Activated CD8-positive, alpha-beta memory T cell treated with anti-CD3 and anti-CD28 coated beads for 4 hours (primary cell): ENCODE data around the gene PRPF39.
A peak's percentile ranks its signal among the peaks of the same experiment; 100 is the strongest.
"Not testable (repeated sequence)": the region's sequence is repeated elsewhere in the genome, so short reads cannot be mapped to it uniquely, and the experiment has no call there.

ENCODE experiments used
- DNase-seq, 2 donors: peaks; one replicate each; pipeline ENCODE4 v3.0.0-alpha.2; 2020; ENCODE audit warnings: low read depth in 2 of 2

The PRPF39 gene

DNA sequence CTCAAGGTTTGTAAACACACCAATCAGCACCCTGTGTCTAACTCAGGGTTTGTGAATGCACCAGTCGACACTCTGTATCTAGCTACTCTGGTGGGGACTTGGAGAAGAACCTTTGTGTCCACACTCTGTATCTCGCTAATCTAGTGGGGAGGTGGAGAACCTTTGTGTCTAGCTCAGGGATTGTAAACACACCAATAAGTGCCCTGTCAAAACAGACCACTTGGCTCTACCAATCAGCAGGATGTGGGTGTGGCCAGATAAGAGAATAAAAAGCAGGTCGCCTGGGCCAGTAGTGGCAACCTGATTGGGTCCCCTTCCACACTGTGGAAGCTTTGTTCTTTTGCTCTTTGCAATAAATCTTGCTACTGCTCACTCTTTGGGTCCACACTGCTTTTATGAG is 2.8 kb upstream of the PRPF39 start:
- not testable (repeated sequence) for DNase-seq

DNA sequence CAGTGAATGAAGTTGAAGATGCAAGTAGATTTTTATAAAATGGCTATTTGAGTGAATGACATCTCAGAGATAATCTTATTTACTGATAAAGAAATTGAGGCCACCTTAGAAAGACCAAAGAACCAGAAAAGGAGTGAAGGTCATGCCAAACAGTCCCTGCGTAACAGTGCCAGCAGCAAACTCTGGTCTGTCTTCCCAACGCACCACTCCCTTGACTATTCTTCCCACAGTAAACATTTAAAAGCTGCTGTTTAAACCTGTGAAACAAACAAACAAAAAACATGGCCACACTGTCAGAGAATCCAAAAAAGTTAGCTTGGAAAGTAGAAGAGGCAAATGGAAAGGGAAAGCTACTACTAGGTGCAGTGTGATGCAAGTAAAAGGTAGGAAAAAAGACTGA is 1.5 kb upstream of the PRPF39 start:
- DNase-seq: no peak

DNA sequence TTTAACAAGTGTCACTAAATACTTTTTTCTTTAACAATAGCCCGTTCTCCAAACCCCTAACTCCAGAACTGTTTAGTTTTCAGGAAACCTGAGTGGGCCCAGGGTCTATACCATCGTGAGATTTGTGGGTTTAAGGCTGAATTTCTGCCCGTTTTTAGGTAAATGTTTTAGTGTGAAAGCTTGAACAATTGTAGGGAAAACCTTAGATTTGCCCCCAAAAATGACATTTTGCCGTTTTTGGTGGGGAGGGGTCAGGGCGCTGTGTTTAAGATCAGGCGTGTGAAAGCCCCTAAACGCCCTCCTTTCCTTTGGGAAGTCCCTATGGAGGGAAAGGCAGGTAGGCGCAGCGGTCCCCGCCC is 320 bp upstream of the PRPF39 start:
- no peak for DNase-seq

DNA sequence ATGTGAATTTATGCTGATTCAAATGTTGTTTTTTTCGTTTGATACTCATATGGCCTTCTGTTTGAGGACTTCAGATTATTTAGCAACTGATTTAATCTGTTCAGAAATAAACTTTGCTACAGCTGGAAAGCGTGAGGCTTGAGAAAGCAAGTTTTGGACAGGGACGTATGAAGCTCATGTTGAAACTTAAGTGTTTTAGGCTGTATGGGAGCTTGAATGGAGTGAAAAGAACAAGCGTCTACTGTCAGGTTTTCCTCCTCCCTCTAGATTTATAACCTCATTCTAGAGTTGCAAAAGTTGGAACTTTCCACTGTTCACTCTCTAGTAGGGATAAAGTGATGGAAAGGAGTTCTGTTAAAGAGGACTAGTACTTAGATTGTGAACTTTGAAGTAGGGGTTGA is 1.0 kb downstream of the PRPF39 start:
- no peak for DNase-seq

DNA sequence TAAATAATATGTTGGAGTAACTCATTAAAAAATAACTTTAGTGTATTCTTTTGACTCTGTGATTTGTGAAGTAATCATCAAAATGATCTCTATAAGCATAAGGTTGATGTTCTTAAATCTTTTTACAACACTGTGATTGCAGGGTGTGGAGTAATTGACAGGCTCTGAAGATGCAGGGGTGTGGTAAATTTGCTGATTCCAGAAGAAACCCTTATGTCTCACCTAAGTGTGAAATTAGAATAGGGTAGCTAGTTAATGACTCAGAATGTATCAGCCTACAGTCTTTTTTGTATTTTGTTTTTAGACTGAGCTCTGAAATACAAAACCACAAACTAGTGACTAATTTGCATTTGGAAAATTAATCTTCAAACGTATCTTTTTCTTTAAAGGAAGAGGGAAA is 5.9 kb downstream of the PRPF39 start:
- DNase-seq: no peak

DNA sequence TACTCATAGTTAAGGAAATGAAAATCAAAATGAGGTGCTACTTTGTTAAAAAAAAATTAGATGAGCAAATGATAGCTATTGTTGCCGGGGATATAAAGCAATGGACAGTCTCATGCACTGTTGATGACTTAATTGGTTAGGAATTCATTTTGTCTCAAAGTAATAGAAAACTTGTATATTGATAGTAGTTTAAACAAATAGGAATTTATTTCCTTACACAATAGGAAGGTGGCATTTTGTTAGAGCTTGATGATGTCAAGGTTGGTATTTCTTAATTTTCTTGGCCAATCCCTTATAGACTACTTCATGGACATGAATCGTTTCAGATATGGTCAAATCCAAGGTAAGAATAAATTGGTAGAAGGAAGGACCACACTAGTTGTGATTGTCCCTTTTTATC is 7.8 kb downstream of the PRPF39 start:
- DNase-seq: no peak

DNA sequence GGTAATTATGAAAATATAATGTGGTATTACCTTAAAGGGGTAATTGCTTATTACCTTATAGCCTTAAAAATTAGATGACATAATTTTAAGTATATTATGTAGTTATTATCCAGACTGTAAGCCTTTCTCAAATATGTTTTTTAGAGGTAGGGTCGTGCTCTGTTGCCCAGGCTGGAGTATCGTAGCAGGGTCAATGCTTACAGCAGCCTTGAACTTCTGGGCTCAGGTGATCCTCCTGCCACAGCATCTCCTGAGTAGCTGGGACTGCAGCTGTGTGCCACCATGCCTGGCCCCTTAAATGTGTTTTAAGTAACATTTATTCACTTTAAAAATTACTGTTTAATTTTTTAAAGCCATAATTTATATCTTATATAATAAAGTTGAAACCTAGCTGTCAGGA is 10.4 kb downstream of the PRPF39 start:
- no peak for DNase-seq

DNA sequence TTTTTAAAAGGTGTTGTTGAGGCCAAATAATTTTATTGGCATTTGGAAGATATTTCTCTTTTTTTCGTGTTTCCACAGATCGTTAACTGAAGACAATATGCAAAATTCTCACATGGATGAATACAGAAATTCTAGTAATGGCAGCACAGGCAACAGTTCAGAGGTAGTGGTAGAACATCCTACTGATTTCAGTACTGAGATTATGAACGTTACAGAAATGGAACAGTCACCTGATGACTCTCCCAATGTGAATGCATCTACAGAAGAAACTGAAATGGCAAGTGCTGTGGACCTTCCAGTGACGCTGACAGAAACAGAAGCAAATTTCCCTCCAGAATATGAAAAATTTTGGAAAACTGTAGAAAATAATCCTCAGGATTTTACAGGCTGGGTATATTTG is 11.2 kb downstream of the PRPF39 start:
- no peak for DNase-seq

DNA sequence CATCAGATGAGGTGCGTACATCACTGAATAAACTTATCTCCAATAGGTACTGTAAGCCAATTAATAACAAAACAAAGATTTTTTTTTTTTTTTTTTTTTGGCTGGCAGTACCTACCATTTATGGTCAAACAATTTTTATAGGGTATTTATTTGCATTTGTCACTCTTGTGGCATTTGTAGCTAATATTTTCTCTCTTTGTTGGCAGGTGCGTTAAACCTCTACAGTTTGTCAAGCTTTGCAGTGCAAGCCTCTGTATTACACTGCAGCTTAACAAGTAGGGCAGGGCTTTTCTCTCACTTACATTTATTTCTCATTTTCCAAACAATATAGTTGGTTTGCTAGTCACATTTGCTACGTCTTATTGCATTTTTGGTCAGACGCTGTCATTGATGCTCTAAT is 12.3 kb downstream of the PRPF39 start:
- no peak for DNase-seq

DNA sequence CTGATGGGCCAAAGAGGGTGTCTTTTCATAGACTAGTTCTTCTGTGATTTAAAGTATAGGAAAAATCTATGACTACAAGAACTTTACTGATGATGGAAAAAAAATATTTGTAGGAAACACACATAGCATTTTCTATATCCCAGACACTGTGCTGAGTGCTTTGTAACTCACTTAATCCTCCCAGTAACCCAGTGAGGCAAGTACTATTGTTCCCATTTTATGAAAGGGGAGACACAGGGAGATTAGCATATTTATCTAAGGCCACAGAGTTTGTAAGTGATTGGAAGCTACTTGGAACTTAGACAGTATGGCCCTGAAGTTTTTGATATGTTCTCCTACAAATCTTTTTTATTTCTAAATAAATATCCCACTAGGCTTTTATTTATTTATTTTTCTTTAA is 19.9 kb downstream of the PRPF39 start:
- no peak for DNase-seq

DNA sequence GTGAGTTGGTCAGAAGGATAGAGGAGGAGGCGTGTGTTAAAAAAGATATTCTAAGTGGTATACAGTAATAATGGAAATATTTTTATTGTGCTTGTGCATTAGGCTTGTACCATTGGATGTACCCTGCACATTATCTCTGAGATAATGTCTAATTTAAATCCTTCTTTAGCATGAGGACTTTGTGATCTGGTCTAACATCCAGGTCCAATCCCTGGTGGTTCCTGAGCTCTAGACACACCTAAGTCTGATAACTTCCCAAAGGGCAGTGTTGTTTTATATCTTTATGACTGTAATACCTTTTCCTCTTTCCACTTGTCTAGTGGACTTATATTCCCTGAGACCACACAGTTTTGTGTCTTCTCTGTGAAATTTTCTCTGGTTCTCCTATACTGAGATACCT is 20.6 kb downstream of the PRPF39 start:
- no peak for DNase-seq

DNA sequence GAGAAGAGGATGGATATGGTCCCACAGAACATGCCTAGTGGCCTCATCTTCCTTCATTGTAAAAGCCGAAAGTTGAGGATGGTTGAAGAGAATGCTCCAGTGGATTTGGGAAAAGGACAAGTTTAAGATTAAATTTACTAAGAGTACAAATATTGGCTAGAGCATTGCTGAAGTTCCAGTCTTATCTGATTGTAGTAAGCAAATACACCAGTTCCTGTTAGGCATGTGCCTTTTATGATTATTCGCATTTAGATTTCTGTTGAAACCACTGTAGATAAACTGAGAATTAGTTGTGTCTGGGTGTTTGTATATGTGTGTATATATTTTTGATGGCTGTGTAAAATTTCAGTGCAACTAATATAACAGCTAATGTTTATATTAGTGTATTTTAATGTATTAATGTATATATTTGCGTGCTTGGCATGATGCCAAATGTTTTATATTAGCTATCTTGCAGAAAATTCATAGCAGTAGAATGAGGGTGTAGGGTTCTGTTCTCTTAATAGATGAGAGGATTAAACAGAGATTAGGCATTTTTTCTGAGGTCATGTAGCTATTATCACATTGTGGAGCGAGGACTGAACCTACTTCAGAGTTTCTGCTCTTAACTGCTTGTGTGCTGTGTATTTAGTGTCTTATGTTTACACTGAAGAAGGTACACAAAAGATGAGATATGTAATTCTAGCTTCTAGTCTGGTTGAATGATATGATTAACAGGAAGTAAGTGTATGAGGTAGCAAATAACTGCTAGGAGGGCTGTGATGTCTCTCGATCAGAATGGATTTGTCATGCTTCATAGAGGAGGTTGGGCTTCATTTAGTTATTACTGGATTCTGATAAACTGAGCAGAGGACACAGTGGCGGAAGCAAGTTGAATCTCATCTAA is 29.2 kb downstream of the PRPF39 start:
- no peak for DNase-seq

DNA sequence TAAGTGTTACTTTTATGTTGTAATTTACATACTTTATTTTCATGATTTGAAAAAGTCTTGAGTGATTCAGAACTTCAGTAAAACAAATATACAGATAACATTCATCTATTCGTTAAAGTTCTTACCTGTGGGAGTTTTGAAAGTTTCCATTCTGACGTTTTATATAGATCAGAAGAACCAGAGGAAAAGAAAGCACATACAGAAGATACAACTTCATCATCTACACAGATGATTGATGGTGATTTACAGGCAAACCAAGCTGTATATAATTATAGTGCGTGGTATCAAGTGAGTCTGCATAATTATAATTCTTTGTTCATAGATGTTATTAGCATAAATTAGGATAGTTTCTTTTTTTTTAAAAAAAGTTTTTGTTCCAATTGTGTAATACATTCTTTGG is 30.4 kb downstream of the PRPF39 start:
- no peak for DNase-seq

DNA sequence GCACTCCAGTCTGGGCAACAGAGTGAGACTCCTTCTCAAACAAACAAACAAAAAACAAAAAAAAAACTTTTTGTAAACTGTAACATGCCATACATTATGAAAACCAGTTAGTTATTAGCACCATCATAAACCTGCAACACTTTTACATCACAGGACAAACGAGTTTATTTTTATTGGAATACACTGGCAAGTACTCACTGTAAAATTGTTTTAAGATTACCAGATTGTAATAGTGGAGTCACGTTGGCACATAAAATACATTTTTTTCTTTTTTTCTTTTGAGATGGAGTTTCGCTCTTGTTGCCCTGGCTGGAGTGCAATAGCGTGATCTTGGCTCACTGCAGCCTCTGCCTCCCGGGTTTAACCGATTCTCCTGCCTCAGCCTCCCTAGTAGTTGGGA is 34.7 kb downstream of the PRPF39 start:
- no peak for DNase-seq

DNA sequence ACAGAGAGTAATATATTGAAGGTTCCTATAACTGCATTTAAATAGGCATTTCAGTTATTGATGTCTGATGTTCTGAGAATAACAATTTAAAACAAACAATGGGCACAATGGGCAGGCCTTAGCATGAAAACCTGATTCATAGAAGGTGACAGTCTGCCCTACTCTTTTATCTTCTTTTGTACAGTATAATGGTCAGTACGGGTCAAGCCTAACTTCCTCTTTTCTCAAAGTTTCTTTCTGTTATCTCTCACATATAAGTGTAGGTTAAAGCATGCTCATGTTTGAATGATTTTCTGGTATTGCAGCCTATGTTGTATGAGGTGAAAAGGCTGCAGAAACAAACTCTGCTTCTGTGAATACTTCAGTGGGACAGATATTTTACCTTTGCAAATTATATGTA is 36.2 kb downstream of the PRPF39 start:
- DNase-seq: no peak

DNA sequence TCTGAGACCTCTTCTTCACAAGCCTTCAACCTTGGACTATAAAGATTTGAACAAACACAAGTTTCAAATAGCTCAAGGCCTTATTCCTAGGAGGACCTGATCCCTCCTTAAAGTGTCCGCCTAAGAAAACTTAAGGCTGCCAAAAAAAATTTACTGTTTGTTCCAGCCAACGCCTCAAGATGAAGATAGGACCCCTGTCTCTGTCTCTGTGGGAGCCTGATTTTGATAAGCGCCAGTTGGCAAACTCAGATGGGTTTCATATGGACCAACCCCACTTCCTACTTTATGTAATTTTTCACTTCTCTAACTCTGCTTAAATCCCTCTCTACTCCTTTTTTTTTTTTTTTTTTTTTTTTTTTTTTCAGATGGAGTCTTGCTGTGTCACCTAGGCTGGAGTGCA is 39.4 kb downstream of the PRPF39 start:
- DNase-seq: no peak

DNA sequence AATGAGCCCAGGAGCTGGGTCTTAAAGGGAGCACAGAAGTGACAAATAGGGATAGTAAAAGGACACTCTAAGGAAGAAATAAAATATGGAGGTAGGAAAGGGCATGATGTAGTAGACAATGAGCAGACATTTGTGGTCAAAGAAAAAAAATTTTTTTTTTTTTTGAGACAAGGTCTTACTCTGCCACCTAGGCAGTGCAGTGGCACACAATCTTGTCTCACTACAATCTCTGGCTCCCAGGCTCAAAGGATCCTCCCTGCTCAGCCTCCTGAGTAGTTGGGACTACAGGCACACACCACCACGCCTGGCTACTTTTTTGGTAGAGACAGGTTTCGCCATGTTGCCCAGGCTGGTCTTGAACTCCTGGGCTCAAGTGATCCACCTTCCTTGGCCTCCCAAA is 41.8 kb downstream of the PRPF39 start:
- no peak for DNase-seq

DNA sequence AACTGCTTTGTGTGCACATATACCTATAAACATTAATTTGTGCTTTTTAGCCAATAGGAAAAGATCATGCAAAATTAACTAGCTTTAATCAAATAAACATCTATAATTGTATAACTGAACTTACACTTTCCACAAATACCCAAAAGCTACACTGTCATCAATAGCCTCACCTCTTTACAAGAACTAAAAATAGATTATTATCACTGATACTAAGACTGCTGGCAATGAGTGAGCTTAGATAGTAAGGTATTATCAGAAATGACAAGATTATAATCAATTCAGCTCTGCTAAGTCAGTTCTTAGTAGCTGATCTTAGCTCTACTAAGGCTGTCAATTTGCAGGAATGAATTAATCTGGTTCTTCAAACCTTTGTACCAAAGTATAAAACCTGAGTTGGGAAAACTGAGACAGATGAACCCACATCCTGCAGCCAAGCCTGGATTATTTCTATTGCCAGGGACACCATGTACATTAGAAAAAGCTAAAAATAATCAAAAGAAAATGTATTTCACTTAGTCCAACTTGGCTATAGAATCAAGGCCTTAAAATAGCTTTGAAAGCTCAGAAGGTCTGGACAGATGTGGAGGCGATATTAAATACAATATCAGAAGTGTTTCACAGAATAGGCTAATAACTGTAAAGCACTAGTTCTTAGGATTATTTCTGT is 45.2 kb downstream of the PRPF39 start:
- no peak for DNase-seq

DNA sequence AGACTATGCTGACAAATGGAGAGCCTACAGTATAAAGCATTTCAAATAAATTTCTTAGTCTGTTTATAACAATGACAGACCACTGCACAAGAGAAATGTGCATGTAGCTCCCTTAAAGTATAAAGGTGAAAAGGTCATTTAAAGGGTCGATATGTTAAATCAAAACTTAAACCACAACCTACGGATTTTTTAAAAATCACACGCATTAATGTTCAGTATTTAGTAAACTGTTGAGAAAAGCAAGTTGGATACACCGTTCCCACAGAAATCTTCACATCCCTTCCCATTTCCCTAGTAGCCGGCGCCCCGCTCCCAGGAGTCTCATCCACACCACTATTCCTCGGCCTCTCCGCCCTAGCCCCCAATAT is 49.8 kb downstream of the PRPF39 start:
- DNase-seq: no peak

DNA sequence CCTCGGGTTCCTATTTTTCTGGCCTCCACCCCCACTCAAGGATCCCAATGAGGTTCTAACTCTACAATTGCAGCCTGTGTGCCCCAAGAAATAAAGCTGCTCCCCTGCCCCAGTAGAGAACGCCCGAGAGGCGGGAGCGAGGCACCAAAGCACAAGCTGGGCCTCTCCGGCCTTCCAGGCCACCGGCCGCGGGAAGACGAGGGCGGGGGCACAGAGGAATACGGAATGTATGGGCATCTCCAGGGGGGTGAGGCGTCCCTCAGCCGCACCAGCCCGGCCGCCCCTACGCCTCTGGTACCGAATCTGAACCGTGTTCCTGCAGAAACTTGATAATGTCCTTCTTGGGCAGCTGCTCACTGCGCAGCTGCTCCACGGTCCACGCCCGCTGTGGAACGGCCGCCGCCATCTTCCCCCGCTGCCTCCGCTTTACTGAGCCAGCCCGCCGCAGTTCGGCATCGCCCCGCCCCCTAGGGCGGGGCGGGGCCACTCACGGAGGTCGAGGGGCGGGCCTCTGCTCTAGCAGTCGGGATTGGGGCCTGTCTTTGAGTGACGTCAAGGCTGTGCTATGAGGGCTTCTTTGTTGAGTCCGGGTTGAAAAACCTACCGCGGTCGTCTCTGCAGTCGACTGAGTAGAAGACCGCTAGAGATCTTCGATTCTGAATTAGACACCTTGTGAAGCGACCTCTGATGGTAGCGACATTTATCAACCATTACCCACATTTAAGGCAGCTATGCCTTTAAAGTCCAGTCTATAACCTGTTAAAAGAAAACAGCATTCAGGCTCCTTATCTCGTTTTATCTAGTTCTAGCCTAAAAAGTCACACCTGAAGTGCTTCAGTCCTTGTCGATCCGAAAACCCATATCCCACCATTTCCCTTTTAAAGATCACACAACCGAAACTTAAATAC is 50.4 kb downstream of the PRPF39 start, which contains the start of gene FKBP3:
TSS of gene FKBP3 (minus strand) at position 431 of the 908 bp plus-strand sequence. CDS start at position 406, 25 bp downstream.
- peak; percentile 88 to 95 for DNase-seq

DNA sequence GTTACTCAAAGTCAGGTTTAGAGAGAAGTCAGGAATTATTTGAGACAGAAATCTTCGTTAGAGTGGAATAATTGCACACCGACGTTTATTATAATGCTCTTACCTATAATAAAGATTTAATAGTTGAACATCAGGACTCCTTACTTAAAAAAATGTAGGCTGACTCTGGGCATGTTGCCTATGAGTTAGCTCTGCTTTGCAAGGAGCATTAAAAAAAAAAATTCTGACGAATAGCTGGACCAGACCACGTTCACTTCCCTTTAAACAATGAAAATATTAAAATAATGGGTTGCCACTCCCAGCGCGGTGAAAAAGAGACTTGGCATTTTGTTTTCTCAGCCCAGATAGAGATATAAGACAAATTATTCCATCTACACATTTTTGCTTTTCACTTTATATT is 51.2 kb downstream of the PRPF39 start:
- no peak for DNase-seq

DNA sequence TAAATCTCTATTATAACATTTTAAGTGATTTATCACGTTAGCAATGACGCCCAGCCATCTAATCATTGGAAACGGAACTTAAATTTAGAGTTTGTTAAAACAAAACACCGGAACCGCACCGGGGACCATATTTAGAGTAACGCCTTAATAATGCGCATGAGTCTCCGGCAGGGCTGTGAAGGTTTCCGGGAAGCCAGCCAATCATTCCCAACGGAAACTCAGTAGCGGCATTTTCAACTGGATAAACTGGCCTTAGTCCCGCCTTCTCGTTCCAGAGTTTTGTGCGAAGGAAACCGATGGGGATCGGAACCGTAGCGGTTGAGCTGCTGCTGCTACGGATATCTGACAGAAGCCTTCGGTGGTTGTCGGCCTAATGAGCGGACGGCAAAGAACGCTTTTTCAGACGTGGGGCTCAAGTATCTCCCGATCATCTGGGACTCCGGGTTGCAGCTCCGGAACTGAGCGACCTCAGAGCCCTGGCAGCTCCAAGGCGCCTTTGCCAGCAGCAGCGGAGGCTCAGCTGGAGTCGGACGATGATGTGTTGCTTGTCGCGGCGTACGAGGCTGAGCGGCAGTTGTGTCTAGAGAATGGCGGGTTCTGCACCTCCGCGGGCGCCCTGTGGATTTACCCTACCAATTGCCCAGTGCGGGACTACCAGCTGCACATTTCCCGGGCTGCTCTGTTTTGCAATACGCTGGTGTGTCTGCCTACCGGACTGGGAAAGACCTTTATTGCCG is 51.9 kb downstream of the PRPF39 start, which contains the start of gene FANCM:
TSS of gene FANCM (plus strand) at position 272 of the 737 bp plus-strand sequence. CDS start at position 374, 102 bp downstream.
- peak; percentile 70 to 75 for DNase-seq
